ENCODE measurements around the gene TSPAN4. TPM values are rescaled to one million over a fixed set of nuclear protein-coding genes. Genes with fewer than 3 reads are reported as not detected.

Gene TSPAN4
- total RNA-seq, 4 donors from 2014 or later = 14.4 to 34.8 (median 21.5) TPM

GRCh38 chr11:827897-828192 is 14.8 kb upstream of the TSPAN4 start, which contains the start of gene CRACR2B:
Gene CRACR2B (plus strand): TSS chr11:827919. CDS start chr11:828608, 689 bp downstream.
- in situ Hi-C loops (cut with MboI; ENCODE audit: low sequenced_read_pairs in 4 of 4) = no loop called here
- no peaks in the 10 kb centered on the region for H3K9me3 ChIP-seq
- DNase-seq = no peak
- peaks cover 4 to 39% of the 10 kb centered on the region in 2 donors for H3K4me1 ChIP-seq
- intact Hi-C loops (cut with DNase I; ENCODE audit: low total_unique reads) = no loop called here
- H3K36me3 ChIP-seq = peaks cover 0 to 27% of the 10 kb centered on the region in 2 donors
- H3K27ac ChIP-seq = peak within 1 kb of the TSS; percentile 52 to 75 (median 68)
- no peak for ATAC-seq
- H3K27me3 ChIP-seq = peaks cover 18 to 40% (median 38%) of the 10 kb centered on the region in 3 donors
- TF ChIP-seq CTCF (IDR thresholded peaks at IDR 0.05 in 4 of 5, conservative IDR thresholded peaks at IDR 0.05 in 1 of 5) (no peak), POLR2A (IDR thresholded peaks at IDR 0.05) (no peak)
- peak within 1 kb of the TSS; percentile 28 to 54 (median 46) for H3K4me3 ChIP-seq

- DNase-seq (no peak), ATAC-seq (no peak)
- no peak for TF ChIP-seq CTCF (IDR thresholded peaks at IDR 0.05 in 4 of 5, conservative IDR thresholded peaks at IDR 0.05 in 1 of 5)
- TF ChIP-seq POLR2A (IDR thresholded peaks at IDR 0.05) = no peak
- Histone ChIP-seq H3K27me3 (peaks cover 18 to 40% (median 38%) of the 10 kb centered on the region in 3 donors), H3K27ac (peak overlapping the region; percentile 20 to 75 (median 68)), H3K4me3 (peak overlapping the region; percentile 37 to 59 (median 47)), H3K36me3 (peaks cover 0 to 20% of the 10 kb centered on the region in 2 donors), H3K9me3 (no peaks in the 10 kb centered on the region), H3K4me1 (peaks cover 7 to 37% of the 10 kb centered on the region in 2 donors)
- intact Hi-C loops (cut with DNase I; ENCODE audit: low total_unique reads) (no loop called here), in situ Hi-C loops (cut with MboI; ENCODE audit: low sequenced_read_pairs in 4 of 4) (no loop called here)
These were observed 14.0 kb upstream of the TSPAN4 start for GRCh38 chr11:828506-829175.

DNA sequence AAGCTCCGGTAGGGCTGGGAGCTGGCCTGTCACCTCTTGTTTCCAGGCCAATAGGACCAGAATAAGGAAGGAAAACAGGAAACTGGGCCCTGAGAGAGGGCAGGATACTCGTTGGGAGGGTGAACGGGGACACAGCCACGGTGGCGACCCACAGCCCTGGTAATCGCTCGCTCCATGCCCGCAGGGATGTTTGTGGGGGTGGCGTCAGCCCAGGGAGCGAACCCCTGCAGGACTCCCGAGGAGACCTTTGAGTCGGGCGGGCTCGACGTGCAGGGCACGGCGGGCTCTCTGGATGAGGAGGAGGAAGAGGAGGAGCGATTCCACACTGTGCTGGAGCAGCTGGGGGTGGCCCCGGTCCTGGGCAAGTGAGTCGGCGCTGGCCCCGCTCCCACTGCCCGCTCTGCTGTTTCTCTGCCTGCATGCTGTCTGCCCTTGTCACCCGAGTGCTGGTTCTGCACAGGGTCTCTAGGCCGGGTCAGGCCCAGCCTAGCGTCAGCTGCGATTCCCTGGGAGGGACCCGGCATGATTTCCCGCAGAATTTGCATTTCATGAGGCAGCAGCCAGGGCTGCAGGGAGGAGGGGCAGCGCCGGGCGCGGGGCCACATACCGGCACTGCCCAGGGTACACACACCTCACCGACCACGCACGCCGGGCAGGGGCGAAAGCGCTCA is 13.3 kb upstream of the TSPAN4 start:
- ATAC-seq (no peak), DNase-seq (peak in 1 of 2 donors; percentile 35)
- in situ Hi-C loops (cut with MboI; ENCODE audit: low sequenced_read_pairs in 4 of 4) (no loop called here), intact Hi-C loops (cut with DNase I; ENCODE audit: low total_unique reads) (no loop called here)
- H3K4me1 ChIP-seq = peaks cover 13 to 38% of the 10 kb centered on the region in 2 donors
- H3K4me3 ChIP-seq = peak overlapping the region; percentile 37 to 59 (median 47)
- peak overlapping the region in 3 of 4 donors; percentile 68 to 75 (median 69) for H3K27ac ChIP-seq
- H3K36me3 ChIP-seq = peaks cover 0 to 13% of the 10 kb centered on the region in 2 donors
- peaks cover 18 to 40% (median 38%) of the 10 kb centered on the region in 3 donors for H3K27me3 ChIP-seq
- H3K9me3 ChIP-seq = no peaks in the 10 kb centered on the region
- TF ChIP-seq CTCF (IDR thresholded peaks at IDR 0.05 in 4 of 5, conservative IDR thresholded peaks at IDR 0.05 in 1 of 5) (no peak), POLR2A (IDR thresholded peaks at IDR 0.05) (no peak)

- Histone ChIP-seq H3K9me3 (no peaks in the 10 kb centered on the region), H3K4me3 (peak overlapping the region; percentile 37 to 59 (median 47)), H3K27me3 (peaks cover 18 to 40% (median 38%) of the 10 kb centered on the region in 3 donors), H3K27ac (peak overlapping the region in 3 of 4 donors; percentile 68 to 75 (median 69)), H3K36me3 (peaks cover 0 to 8% of the 10 kb centered on the region in 2 donors), H3K4me1 (peaks cover 19 to 39% of the 10 kb centered on the region in 2 donors)
- intact Hi-C loops (cut with DNase I; ENCODE audit: low total_unique reads) = no loop called here
- in situ Hi-C loops (cut with MboI; ENCODE audit: low sequenced_read_pairs in 4 of 4) = no loop called here
- DNase-seq (no peak), ATAC-seq (no peak)
- TF ChIP-seq CTCF (IDR thresholded peaks at IDR 0.05 in 4 of 5, conservative IDR thresholded peaks at IDR 0.05 in 1 of 5) (no peak), POLR2A (IDR thresholded peaks at IDR 0.05) (peak; percentile 14 to 52)
These were observed 12.8 kb upstream of the TSPAN4 start for GRCh38 chr11:829847-830294.

All from gastrocnemius medialis (tissue), 4 donors.